HG03378 (cell line): ENCODE results near the gene SLC6A3.
"Not testable (repeated sequence)": the region's sequence is repeated elsewhere in the genome, so short reads cannot be mapped to it uniquely, and the experiment has no call there.

Source experiments
- ATAC-seq: cut with Tn5 transposase; IDR thresholded peaks from one replicate; pipeline ENCODE4 v1.9.1; 2021; ENCODE audit warnings: mild to moderate bottlenecking, moderate library complexity; ENCODE audit not compliant: unreplicated experiment

SLC6A3 gene

GRCh38 chr5:1376981-1377380, 68.3 kb downstream of the SLC6A3 start:
- ATAC-seq = no peak

- ATAC-seq = no peak
Observed at GRCh38 chr5:1375871-1376810, 69.1 kb downstream of the SLC6A3 start.

GRCh38 chr5:1374679-1375055, 70.6 kb downstream of the SLC6A3 start:
- ATAC-seq = no peak

GRCh38 chr5:1374030-1374678, 71.1 kb downstream of the SLC6A3 start:
- no peak for ATAC-seq

- ATAC-seq = not testable (repeated sequence)
Observed at GRCh38 chr5:1371972-1372342, 73.3 kb downstream of the SLC6A3 start.

- ATAC-seq = no peak
Observed at GRCh38 chr5:1371218-1371971, 73.8 kb downstream of the SLC6A3 start.

- ATAC-seq = no peak
Observed at GRCh38 chr5:1370006-1370405, 75.2 kb downstream of the SLC6A3 start.

- ATAC-seq = no peak
Observed at GRCh38 chr5:1368756-1369155, 76.5 kb downstream of the SLC6A3 start.

- ATAC-seq = no peak
Observed at GRCh38 chr5:1368236-1368635, 77.0 kb downstream of the SLC6A3 start.

- ATAC-seq = no peak
Observed at GRCh38 chr5:1367149-1367548, 78.1 kb downstream of the SLC6A3 start.

GRCh38 chr5:1366514-1366913, 78.7 kb downstream of the SLC6A3 start:
- ATAC-seq = no peak

- ATAC-seq = no peak
Observed at GRCh38 chr5:1364211-1364610, 81.0 kb downstream of the SLC6A3 start.

GRCh38 chr5:1363581-1363980, 81.7 kb downstream of the SLC6A3 start:
- no peak for ATAC-seq

GRCh38 chr5:1363160-1363559, 82.1 kb downstream of the SLC6A3 start:
- ATAC-seq = no peak

GRCh38 chr5:1362242-1363015, 82.8 kb downstream of the SLC6A3 start:
- no peak for ATAC-seq

- no peak for ATAC-seq
Observed at GRCh38 chr5:1360861-1361260, 84.4 kb downstream of the SLC6A3 start.

- not testable (repeated sequence) for ATAC-seq
Observed at GRCh38 chr5:1360367-1360766, 84.9 kb downstream of the SLC6A3 start.

GRCh38 chr5:1359713-1360112, 85.5 kb downstream of the SLC6A3 start:
- no peak for ATAC-seq

- ATAC-seq = no peak
Observed at GRCh38 chr5:1359031-1359645, 86.1 kb downstream of the SLC6A3 start.

GRCh38 chr5:1358726-1359025, 86.6 kb downstream of the SLC6A3 start:
- no peak for ATAC-seq
